ENCODE data around the gene AARS2. TPM values are rescaled to one million over a fixed set of nuclear protein-coding genes. Genes with fewer than 3 reads are reported as not detected.

Gene AARS2
- total and polyA plus RNA-seq, 9 of the 15 experiments (the other 6 are each of a cell fraction or from before 2014, with no cell fraction given) = 0.97 to 34.0 (median 18.3) TPM

DNA sequence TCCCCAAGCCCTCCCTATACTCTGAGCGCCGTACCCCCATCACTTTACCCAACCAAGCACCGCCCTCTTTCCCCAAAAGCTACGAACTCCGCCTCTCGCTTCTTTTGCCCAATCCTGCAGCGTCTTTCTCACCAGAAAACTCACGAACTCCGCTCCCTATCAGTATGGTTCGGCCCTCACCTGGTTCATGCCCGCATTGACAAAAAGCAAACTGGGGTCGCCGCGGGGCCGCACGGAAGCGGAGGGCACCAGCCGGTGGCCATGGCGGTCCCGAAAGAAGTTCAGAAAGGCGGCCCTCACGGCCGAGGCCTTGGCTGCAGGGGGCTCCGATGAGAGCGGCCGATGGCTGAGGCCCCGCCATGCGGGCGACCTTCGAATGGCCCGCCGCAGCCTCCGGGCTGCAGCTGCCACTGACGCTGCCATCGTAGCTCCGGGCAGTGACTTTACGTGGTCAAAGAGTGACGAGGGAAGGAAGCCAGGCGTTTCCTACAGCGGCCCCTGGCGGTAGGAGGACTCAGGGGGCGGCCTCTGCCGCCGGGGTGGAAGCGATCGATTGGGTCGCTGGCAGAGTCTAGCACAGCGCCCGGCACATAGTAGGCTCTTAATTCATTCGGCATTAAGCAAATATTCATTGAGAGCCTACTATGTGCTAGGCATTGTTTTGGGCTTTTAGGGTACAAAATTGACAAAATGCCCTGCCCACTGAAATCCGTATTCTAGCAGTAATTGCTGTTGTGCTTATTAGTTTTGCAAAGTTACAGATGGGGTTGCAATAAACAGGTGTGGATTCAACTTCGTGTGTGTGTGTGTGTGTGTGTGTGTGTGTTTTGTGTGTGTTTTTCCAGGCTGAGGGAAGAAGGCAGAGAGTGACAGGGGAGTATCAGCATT is at the start of gene AARS2 (continued):
- TF ChIP-seq, protein P1, sequence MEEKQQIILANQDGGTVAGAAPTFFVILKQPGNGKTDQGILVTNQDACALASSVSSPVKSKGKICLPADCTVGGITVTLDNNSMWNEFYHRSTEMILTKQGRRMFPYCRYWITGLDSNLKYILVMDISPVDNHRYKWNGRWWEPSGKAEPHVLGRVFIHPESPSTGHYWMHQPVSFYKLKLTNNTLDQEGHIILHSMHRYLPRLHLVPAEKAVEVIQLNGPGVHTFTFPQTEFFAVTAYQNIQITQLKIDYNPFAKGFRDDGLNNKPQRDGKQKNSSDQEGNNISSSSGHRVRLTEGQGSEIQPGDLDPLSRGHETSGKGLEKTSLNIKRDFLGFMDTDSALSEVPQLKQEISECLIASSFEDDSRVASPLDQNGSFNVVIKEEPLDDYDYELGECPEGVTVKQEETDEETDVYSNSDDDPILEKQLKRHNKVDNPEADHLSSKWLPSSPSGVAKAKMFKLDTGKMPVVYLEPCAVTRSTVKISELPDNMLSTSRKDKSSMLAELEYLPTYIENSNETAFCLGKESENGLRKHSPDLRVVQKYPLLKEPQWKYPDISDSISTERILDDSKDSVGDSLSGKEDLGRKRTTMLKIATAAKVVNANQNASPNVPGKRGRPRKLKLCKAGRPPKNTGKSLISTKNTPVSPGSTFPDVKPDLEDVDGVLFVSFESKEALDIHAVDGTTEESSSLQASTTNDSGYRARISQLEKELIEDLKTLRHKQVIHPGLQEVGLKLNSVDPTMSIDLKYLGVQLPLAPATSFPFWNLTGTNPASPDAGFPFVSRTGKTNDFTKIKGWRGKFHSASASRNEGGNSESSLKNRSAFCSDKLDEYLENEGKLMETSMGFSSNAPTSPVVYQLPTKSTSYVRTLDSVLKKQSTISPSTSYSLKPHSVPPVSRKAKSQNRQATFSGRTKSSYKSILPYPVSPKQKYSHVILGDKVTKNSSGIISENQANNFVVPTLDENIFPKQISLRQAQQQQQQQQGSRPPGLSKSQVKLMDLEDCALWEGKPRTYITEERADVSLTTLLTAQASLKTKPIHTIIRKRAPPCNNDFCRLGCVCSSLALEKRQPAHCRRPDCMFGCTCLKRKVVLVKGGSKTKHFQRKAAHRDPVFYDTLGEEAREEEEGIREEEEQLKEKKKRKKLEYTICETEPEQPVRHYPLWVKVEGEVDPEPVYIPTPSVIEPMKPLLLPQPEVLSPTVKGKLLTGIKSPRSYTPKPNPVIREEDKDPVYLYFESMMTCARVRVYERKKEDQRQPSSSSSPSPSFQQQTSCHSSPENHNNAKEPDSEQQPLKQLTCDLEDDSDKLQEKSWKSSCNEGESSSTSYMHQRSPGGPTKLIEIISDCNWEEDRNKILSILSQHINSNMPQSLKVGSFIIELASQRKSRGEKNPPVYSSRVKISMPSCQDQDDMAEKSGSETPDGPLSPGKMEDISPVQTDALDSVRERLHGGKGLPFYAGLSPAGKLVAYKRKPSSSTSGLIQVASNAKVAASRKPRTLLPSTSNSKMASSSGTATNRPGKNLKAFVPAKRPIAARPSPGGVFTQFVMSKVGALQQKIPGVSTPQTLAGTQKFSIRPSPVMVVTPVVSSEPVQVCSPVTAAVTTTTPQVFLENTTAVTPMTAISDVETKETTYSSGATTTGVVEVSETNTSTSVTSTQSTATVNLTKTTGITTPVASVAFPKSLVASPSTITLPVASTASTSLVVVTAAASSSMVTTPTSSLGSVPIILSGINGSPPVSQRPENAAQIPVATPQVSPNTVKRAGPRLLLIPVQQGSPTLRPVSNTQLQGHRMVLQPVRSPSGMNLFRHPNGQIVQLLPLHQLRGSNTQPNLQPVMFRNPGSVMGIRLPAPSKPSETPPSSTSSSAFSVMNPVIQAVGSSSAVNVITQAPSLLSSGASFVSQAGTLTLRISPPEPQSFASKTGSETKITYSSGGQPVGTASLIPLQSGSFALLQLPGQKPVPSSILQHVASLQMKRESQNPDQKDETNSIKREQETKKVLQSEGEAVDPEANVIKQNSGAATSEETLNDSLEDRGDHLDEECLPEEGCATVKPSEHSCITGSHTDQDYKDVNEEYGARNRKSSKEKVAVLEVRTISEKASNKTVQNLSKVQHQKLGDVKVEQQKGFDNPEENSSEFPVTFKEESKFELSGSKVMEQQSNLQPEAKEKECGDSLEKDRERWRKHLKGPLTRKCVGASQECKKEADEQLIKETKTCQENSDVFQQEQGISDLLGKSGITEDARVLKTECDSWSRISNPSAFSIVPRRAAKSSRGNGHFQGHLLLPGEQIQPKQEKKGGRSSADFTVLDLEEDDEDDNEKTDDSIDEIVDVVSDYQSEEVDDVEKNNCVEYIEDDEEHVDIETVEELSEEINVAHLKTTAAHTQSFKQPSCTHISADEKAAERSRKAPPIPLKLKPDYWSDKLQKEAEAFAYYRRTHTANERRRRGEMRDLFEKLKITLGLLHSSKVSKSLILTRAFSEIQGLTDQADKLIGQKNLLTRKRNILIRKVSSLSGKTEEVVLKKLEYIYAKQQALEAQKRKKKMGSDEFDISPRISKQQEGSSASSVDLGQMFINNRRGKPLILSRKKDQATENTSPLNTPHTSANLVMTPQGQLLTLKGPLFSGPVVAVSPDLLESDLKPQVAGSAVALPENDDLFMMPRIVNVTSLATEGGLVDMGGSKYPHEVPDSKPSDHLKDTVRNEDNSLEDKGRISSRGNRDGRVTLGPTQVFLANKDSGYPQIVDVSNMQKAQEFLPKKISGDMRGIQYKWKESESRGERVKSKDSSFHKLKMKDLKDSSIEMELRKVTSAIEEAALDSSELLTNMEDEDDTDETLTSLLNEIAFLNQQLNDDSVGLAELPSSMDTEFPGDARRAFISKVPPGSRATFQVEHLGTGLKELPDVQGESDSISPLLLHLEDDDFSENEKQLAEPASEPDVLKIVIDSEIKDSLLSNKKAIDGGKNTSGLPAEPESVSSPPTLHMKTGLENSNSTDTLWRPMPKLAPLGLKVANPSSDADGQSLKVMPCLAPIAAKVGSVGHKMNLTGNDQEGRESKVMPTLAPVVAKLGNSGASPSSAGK (IDR thresholded peaks at IDR 0.05) = no peak; the same call in 1 of the 2 replicates
- TF ChIP-seq SPI1 (IDR thresholded peaks at IDR 0.05; ENCODE audit: borderline replicate concordance, low read depth, low read length) (0 out of 2 replicates have a peak, but pooled peaks have one; percentile 6), NR3C1 (CRISPR knock-in tag; IDR thresholded peaks at IDR 0.05) (0 out of 2 replicates have a peak, but pooled peaks have one; percentile 48), ZNF551 (CRISPR knock-in tag; IDR thresholded peaks at IDR 0.05) (no peak), PHB (CRISPR knock-in tag; IDR thresholded peaks at IDR 0.05) (no peak), HOXB6 (CRISPR knock-in tag; IDR thresholded peaks at IDR 0.05; ENCODE audit: borderline replicate concordance) (no peak)
- TF ChIP-seq, protein P2, sequence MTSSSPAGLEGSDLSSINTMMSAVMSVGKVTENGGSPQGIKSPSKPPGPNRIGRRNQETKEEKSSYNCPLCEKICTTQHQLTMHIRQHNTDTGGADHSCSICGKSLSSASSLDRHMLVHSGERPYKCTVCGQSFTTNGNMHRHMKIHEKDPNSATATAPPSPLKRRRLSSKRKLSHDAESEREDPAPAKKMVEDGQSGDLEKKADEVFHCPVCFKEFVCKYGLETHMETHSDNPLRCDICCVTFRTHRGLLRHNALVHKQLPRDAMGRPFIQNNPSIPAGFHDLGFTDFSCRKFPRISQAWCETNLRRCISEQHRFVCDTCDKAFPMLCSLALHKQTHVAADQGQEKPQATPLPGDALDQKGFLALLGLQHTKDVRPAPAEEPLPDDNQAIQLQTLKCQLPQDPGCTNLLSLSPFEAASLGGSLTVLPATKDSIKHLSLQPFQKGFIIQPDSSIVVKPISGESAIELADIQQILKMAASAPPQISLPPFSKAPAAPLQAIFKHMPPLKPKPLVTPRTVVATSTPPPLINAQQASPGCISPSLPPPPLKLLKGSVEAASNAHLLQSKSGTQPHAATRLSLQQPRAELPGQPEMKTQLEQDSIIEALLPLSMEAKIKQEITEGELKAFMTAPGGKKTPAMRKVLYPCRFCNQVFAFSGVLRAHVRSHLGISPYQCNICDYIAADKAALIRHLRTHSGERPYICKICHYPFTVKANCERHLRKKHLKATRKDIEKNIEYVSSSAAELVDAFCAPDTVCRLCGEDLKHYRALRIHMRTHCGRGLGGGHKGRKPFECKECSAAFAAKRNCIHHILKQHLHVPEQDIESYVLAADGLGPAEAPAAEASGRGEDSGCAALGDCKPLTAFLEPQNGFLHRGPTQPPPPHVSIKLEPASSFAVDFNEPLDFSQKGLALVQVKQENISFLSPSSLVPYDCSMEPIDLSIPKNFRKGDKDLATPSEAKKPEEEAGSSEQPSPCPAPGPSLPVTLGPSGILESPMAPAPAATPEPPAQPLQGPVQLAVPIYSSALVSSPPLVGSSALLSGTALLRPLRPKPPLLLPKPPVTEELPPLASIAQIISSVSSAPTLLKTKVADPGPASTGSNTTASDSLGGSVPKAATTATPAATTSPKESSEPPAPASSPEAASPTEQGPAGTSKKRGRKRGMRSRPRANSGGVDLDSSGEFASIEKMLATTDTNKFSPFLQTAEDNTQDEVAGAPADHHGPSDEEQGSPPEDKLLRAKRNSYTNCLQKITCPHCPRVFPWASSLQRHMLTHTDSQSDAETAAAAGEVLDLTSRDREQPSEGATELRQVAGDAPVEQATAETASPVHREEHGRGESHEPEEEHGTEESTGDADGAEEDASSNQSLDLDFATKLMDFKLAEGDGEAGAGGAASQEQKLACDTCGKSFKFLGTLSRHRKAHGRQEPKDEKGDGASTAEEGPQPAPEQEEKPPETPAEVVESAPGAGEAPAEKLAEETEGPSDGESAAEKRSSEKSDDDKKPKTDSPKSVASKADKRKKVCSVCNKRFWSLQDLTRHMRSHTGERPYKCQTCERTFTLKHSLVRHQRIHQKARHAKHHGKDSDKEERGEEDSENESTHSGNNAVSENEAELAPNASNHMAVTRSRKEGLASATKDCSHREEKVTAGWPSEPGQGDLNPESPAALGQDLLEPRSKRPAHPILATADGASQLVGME (CRISPR knock-in tag; IDR thresholded peaks at IDR 0.05) = no peak
